GM19372 (cell line): ENCODE data around the gene CD33.

Source experiments
- ATAC-seq: cut with Tn5 transposase; IDR thresholded peaks from one replicate; pipeline ENCODE4 v1.9.1; 2021; ENCODE audit warnings: mild to moderate bottlenecking, low read depth, moderate library complexity; ENCODE audit not compliant: unreplicated experiment

Gene CD33

GRCh38 chr19:51257471-51257870 lies 32.6 kb downstream of the CD33 start:
- no peak for ATAC-seq

- no peak for ATAC-seq
Observed at GRCh38 chr19:51258165-51259160, 33.6 kb downstream of the CD33 start.

- ATAC-seq: no peak
Observed at GRCh38 chr19:51259348-51260245, 34.7 kb downstream of the CD33 start.

DNA sequence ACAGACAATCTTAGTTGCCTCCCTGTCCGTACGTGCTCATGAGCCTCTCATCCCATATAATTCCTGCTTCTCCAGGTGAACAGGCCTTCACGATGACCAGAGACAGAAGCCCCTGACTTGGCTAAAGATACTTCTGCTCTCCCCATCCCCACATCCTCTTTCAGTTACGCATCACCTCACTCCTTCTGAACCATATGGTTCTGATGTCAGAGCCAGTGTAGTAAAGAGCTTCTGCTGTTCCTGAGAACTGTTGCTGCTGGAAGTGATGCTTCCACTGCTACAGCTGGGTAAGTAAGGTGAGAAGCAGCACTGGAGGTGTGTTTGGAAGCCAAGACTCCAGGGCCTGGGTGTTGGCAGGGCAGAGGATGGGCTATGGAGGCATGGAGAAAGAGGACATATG lies 38.9 kb downstream of the CD33 start:
- ATAC-seq: no peak

- no peak for ATAC-seq
Observed at GRCh38 chr19:51271067-51271466, 46.2 kb downstream of the CD33 start.

- ATAC-seq: no peak
Observed at GRCh38 chr19:51272183-51272810, 47.4 kb downstream of the CD33 start.

DNA sequence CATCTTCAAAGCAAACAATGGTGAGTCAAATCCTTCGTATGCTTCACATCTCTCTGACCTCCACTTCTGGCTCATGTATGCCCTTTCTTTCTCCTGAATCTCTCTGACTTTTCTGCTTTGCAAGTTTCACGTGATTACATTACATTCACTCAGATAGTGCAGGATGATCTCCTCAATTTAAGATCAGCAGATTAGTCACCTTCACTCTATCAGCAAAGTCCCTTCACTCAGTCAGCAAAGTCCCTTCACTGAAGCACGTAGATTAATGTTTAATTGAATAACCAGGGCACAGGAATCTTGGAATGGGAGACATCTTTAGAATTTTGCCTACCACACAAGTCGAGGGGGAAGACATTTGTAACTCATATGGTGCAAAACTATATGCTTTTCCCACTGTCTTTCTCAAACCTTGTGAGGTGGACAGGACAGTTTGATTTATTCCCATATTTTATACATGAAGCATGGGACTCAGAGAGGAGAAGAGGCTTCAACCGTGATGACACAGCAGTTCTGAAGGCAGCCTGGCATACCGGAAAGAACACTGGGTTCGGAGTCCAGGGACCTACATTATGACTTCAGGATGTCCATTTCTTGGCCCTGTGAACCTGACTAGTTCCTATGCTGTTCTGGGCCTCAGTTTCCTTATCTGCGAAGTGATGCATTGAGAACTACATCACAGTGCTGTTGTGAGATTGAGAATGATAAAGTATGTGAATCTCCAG lies 49.3 kb downstream of the CD33 start:
- ATAC-seq: no peak

DNA sequence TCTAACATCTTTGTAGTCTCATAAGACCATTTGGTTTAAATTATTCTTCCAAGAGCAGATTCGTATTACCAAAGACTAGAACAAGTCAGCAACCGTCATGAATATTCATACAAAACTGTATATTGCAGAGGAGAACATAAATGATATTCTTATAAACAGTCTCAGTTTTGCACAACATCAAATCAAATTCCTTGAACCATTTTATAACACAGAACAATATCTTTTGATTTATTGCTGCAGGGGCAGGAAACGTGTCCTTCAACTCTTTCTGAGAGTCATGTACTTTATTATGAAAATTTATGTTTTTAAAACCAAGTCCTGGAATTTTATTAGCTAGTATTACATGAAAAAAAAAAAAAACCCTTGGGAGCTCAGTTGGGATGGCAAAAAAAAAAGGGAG lies 52.2 kb downstream of the CD33 start:
- ATAC-seq: no peak

GRCh38 chr19:51282335-51282734 lies 57.5 kb downstream of the CD33 start:
- no peak for ATAC-seq

DNA sequence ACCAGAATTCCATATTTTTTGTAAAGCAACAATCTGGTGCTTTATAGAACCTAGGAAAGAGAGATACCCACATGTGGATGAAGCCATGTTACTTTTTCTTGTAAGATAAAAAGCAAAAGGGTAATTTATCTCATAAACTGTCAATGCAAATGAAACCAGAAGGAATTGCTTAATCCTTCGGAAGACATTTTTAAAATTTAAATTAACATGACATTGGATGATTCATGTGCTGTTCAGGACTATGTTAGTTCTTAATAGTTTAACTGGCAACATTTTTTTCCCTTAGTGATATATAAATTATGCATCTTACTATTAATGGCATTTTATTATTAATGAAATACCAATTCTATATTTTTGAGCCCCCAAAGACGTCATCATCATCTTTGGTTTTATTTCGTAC lies 60.8 kb downstream of the CD33 start:
- ATAC-seq: no peak
